ENCODE measurements around the gene STRIP1. TPM values are rescaled to one million over a fixed set of nuclear protein-coding genes. Genes with fewer than 3 reads are reported as not detected.
A peak's percentile ranks its signal among the peaks of the same experiment; 100 is the strongest.

STRIP1 gene
- polyA plus RNA-seq, 1 donor, result 37.8 TPM

DNA sequence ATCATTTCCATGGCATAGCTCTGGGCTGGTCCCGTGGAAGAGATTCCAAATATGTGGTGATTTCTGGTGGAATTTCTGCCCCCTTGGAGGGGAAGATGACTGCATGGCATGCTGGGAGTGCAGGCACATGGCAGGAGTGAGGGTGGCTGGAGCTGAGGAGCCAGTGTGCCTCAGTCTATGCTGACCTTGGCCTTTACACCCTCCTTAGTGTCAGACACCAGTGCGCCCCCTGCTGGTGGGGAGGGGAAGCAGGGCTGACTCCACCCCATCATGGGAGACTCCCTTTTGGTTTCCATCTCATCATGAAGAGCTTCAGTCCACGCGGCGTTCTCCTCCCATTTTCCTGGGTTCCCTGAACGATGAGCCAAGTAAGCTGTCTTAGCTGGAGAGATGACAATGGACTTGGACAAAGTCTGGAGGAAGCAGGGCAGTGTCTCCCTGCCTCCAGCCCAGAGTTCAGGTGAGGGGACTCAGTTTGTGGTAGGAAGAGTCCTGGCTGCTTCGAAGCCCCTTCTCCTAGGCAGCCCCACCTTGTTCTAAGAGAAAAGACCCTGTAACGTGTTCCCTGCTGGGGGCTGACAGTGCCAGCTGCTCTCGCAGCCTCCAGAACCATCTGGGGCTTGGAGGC lies 25.7 kb downstream of the STRIP1 start:
- H3K36me3 ChIP-seq (ENCODE audit: control insufficient read depth, insufficient read depth, low read length), result peaks cover 59% of the 10 kb centered on the region
- H3K4me3 ChIP-seq (ENCODE audit: low read length), result no peak overlapping the region
- no peaks in the 10 kb centered on the region for H3K9me3 ChIP-seq (ENCODE audit: control insufficient read depth, low read depth, low read length)
- DNase-seq, result peak in 1 of 2 donors; percentile 18
- no peak overlapping the region for H3K27ac ChIP-seq (ENCODE audit: low read length)
- no CpG with 5 or more reads among the region's 9 CpGs for WGBS (ENCODE audit: insufficient coverage, low lambda C conversion rate)
- H3K27me3 ChIP-seq (ENCODE audit: control insufficient read depth, insufficient read depth, low read length), result peaks cover 7% of the 10 kb centered on the region
- H3K4me1 ChIP-seq (ENCODE audit: control insufficient read depth, insufficient read depth, low read length), result peaks cover 9% of the 10 kb centered on the region

DNA sequence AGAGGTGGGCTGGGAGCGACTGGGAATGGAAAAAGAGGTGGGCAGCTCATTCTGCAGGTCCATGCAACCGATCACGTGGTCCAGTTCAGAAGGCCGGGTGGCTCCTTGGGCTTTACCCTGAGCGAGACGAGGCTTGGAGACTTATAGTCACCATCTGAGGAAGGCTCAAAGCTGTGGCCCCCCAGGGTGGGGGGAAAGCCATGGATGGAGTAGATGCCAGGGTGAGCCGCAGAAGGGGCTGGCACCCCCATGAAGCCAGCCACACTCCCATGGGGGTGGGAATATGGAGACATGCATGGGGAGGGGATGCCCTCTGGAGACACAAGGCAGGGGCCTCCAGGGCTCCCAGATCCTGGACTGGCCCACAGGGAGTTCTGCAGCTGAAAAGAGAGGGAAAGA lies 26.2 kb downstream of the STRIP1 start:
- no peaks in the 10 kb centered on the region for H3K9me3 ChIP-seq (ENCODE audit: control insufficient read depth, low read depth, low read length)
- no peak overlapping the region for H3K27ac ChIP-seq (ENCODE audit: low read length)
- DNase-seq, result no peak
- no CpG with 5 or more reads among the region's 7 CpGs for WGBS (ENCODE audit: insufficient coverage, low lambda C conversion rate)
- no peak overlapping the region for H3K4me3 ChIP-seq (ENCODE audit: low read length)
- peaks cover 5% of the 10 kb centered on the region for H3K4me1 ChIP-seq (ENCODE audit: control insufficient read depth, insufficient read depth, low read length)
- peaks cover 54% of the 10 kb centered on the region for H3K36me3 ChIP-seq (ENCODE audit: control insufficient read depth, insufficient read depth, low read length)
- H3K27me3 ChIP-seq (ENCODE audit: control insufficient read depth, insufficient read depth, low read length), result peaks cover 12% of the 10 kb centered on the region

DNA sequence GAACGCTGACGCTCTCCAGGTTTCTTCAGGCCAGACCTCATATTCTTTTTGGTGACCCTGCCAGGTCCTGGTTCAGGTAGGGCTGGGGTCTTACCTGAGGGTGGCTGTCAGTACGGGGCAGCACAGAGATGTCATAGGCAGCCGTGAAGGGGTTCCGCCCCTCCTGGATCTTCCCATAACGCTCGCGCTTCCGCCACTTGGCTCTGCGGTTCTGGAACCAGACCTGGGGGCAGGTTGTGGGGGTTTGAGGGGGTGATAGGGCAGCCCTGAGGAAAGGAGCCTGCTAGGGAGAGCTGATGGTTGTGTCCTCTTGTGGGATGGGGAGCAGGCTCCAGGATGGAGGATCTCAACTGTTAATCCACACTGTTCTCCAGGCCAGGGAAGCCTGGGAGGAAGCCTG lies 26.9 kb downstream of the STRIP1 start:
- Histone ChIP-seq H3K27me3 (ENCODE audit: control insufficient read depth, insufficient read depth, low read length) (peaks cover 18% of the 10 kb centered on the region), H3K4me3 (ENCODE audit: low read length) (no peak overlapping the region), H3K27ac (ENCODE audit: low read length) (no peak overlapping the region), H3K4me1 (ENCODE audit: control insufficient read depth, insufficient read depth, low read length) (no peaks in the 10 kb centered on the region), H3K36me3 (ENCODE audit: control insufficient read depth, insufficient read depth, low read length) (peaks cover 47% of the 10 kb centered on the region), H3K9me3 (ENCODE audit: control insufficient read depth, low read depth, low read length) (no peaks in the 10 kb centered on the region)
- DNase-seq, result no peak
- WGBS (ENCODE audit: insufficient coverage, low lambda C conversion rate), result 100% methylated on average over 2 of the region's 10 CpGs

DNA sequence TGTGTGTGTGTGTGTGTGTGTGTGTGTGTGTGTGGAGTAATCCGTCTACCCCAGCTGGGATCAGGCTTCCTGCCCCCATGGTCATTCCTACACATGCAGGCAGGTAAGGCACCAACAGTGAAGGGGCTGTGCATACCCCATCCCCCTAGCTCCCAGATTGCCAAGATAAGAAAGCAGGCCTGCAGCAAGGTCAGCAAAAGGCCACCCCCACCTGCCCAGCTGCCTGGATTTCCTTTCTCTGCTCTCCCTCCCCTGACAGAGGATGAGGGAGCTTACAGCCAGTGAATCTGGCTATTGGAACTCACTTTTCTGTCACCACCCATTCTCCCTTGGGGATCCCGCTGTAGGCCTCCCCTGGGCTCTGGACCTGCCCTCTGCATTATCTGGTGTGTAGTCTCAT lies 28.2 kb downstream of the STRIP1 start:
- WGBS (ENCODE audit: insufficient coverage, low lambda C conversion rate), result no CpG with 5 or more reads among the region's 2 CpGs
- no peak for DNase-seq
- H3K27ac ChIP-seq (ENCODE audit: low read length), result no peak overlapping the region
- H3K4me1 ChIP-seq (ENCODE audit: control insufficient read depth, insufficient read depth, low read length), result peaks cover 3% of the 10 kb centered on the region
- H3K4me3 ChIP-seq (ENCODE audit: low read length), result no peak overlapping the region
- H3K27me3 ChIP-seq (ENCODE audit: control insufficient read depth, insufficient read depth, low read length), result peaks cover 30% of the 10 kb centered on the region
- no peaks in the 10 kb centered on the region for H3K9me3 ChIP-seq (ENCODE audit: control insufficient read depth, low read depth, low read length)
- peaks cover 34% of the 10 kb centered on the region for H3K36me3 ChIP-seq (ENCODE audit: control insufficient read depth, insufficient read depth, low read length)

DNA sequence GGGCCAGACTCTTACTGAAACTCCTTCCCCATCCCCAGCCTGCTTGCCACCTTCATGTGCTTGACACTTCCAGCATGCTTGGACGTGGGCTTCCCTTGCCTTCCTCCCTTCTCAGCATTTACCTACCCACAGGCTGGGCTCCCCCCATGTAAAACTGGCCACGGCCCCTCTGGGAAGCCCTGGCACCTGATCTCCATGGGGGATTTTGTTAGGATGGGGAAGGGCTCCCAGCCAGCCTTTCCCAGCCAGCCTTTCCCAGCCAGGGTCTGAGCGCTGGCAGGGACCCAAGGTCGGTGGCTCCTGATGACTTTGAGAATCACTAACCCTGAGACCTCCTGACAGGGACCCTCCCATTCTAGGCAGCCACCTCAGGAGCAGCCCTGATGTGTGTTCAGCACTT lies 29.4 kb downstream of the STRIP1 start:
- DNase-seq, result no peak
- no CpG with 5 or more reads among the region's 4 CpGs for WGBS (ENCODE audit: insufficient coverage, low lambda C conversion rate)
- Histone ChIP-seq H3K4me3 (ENCODE audit: low read length) (no peak overlapping the region), H3K9me3 (ENCODE audit: control insufficient read depth, low read depth, low read length) (peaks cover 8% of the 10 kb centered on the region), H3K27me3 (ENCODE audit: control insufficient read depth, insufficient read depth, low read length) (peaks cover 42% of the 10 kb centered on the region), H3K4me1 (ENCODE audit: control insufficient read depth, insufficient read depth, low read length) (peaks cover 5% of the 10 kb centered on the region), H3K36me3 (ENCODE audit: control insufficient read depth, insufficient read depth, low read length) (peaks cover 23% of the 10 kb centered on the region), H3K27ac (ENCODE audit: low read length) (no peak overlapping the region)

DNA sequence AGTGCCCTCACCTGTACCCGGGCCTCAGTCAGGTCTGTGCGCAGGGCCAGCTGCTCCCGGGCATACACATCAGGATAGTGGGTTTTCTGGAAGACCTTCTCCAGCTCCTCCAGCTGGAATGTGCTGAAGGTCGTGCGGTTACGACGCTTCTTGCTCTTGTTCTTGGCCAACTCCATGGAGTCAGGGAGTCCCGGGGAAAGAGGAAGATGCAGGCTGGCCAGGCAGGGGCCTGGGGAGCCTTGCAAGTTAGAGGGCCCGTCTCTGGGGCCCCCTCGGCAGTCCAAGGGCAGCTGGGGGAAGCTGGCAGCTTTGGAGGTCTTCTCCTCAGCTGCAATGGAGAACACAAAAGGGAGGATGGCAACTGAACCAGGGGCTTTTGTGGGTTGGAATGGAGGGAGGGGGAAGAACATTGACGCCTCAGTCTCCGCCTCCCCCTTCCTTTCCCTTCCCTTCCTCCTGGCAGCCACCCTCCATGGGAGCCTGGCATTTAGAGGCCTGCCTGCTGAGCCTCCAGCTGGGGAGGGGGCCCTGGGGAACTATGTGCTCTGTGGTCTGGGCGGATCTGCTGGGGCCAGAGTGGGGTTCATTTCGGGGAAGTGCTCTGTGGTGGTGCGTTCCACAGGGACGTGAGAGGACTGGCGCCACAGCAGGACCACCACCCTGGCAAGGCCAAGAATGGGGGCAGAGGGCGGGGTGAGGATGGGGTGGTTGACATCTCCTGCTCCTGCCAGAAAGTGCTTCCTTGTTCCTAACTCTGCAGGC lies 30.3 kb downstream of the STRIP1 start:
- no peak for DNase-seq
- Histone ChIP-seq H3K9me3 (ENCODE audit: control insufficient read depth, low read depth, low read length) (peaks cover 18% of the 10 kb centered on the region), H3K36me3 (ENCODE audit: control insufficient read depth, insufficient read depth, low read length) (peaks cover 17% of the 10 kb centered on the region), H3K4me3 (ENCODE audit: low read length) (no peak overlapping the region), H3K27me3 (ENCODE audit: control insufficient read depth, insufficient read depth, low read length) (peaks cover 52% of the 10 kb centered on the region), H3K27ac (ENCODE audit: low read length) (no peak overlapping the region), H3K4me1 (ENCODE audit: control insufficient read depth, insufficient read depth, low read length) (peaks cover 5% of the 10 kb centered on the region)
- no CpG with 5 or more reads among the region's 18 CpGs for WGBS (ENCODE audit: insufficient coverage, low lambda C conversion rate)

DNA sequence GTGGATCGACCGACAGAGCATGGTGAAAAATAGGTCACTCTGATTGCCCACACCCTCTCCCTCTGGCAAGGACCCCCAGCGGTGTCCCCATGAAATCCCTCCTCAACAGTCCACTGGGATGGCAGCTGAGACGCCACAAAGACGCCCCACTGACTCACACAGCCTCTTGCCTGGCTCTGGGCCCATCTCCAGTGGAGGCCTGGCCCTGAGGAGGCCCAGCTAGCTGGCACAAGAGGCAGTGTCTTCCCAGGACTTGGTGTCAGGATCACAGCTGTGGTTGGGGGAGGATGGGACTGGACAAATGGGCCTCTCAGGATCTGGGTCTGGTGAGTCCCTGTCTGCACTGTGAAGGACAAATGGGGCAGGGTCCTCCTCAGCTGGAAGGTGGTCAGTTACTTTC lies 31.4 kb downstream of the STRIP1 start:
- Histone ChIP-seq H3K4me3 (ENCODE audit: low read length) (no peak overlapping the region), H3K9me3 (ENCODE audit: control insufficient read depth, low read depth, low read length) (peaks cover 21% of the 10 kb centered on the region), H3K27ac (ENCODE audit: low read length) (no peak overlapping the region), H3K4me1 (ENCODE audit: control insufficient read depth, insufficient read depth, low read length) (peaks cover 5% of the 10 kb centered on the region), H3K36me3 (ENCODE audit: control insufficient read depth, insufficient read depth, low read length) (peaks cover 7% of the 10 kb centered on the region), H3K27me3 (ENCODE audit: control insufficient read depth, insufficient read depth, low read length) (peaks cover 59% of the 10 kb centered on the region)
- DNase-seq, result no peak
- no CpG with 5 or more reads among the region's 5 CpGs for WGBS (ENCODE audit: insufficient coverage, low lambda C conversion rate)

DNA sequence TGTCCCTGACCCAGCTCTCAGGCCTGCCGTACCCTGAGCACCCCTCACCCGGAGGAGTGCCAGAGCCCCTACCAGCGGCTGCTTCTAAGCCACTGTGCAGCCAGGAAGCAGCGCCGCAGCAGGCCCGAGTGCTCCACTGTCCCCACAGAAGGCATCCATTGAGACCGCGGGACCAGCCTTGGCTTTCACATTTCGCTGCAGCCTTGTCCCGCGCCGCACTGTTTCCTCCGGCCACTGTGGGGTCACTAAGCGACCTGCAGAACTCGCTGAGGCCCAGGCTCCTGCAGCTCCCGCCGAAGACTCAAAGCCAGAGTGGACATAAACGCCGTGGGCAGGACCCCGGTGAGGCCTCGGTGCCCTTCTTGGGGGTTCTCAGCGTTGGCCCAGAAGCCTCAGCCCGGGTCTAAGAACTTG lies 33.1 kb downstream of the STRIP1 start:
- no peak overlapping the region for H3K4me3 ChIP-seq (ENCODE audit: low read length)
- H3K27ac ChIP-seq (ENCODE audit: low read length), result no peak overlapping the region
- H3K9me3 ChIP-seq (ENCODE audit: control insufficient read depth, low read depth, low read length), result peaks cover 21% of the 10 kb centered on the region
- no peak for DNase-seq
- no CpG with 5 or more reads among the region's 23 CpGs for WGBS (ENCODE audit: insufficient coverage, low lambda C conversion rate)
- no peaks in the 10 kb centered on the region for H3K36me3 ChIP-seq (ENCODE audit: control insufficient read depth, insufficient read depth, low read length)
- H3K27me3 ChIP-seq (ENCODE audit: control insufficient read depth, insufficient read depth, low read length), result peaks cover 76% of the 10 kb centered on the region
- H3K4me1 ChIP-seq (ENCODE audit: control insufficient read depth, insufficient read depth, low read length), result peaks cover 5% of the 10 kb centered on the region

DNA sequence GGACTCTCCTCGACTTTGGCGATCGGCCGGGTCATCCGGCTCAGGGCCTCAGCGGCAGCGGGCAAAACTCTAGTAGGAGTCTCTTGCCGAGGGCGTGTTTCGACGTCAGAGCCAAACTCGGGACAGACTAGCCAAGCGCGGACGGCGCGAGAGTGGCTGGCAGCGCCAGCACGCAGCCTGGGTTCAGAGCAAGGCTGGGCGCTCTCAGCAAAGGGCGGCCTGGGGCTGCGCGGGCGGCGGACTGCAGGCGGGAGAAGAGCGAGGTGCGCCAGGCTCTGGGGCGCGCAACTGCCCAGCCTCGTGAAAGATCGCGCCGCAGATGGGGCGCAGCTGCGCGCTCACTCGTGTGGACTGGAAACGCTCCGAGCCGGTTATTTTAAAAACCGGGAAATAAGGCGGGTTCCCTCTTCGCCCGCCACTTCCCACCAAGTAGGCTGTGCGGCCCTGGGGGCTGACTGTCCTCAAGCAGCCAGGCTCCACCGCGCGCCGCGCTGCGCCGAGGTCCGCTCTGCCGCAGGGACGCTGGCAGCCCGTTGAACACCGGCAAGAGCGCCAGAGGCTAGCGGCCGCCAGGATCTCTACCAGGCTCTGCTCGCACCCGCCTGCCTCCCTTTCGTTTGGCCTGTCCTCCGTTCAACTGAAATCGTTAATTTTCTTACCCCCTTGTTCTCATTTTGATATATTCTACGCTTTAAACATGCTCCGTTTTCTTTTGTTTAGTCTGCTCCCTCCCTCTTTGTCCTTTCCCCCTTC lies 33.6 kb downstream of the STRIP1 start:
- peaks cover 81% of the 10 kb centered on the region for H3K27me3 ChIP-seq (ENCODE audit: control insufficient read depth, insufficient read depth, low read length)
- no peaks in the 10 kb centered on the region for H3K36me3 ChIP-seq (ENCODE audit: control insufficient read depth, insufficient read depth, low read length)
- peak in 1 of 2 donors; percentile 25 for DNase-seq
- no peak overlapping the region for H3K4me3 ChIP-seq (ENCODE audit: low read length)
- H3K9me3 ChIP-seq (ENCODE audit: control insufficient read depth, low read depth, low read length), result peaks cover 21% of the 10 kb centered on the region
- 0% methylated on average over 7 of the region's 68 CpGs for WGBS (ENCODE audit: insufficient coverage, low lambda C conversion rate)
- H3K27ac ChIP-seq (ENCODE audit: low read length), result no peak overlapping the region
- peaks cover 5% of the 10 kb centered on the region for H3K4me1 ChIP-seq (ENCODE audit: control insufficient read depth, insufficient read depth, low read length)

DNA sequence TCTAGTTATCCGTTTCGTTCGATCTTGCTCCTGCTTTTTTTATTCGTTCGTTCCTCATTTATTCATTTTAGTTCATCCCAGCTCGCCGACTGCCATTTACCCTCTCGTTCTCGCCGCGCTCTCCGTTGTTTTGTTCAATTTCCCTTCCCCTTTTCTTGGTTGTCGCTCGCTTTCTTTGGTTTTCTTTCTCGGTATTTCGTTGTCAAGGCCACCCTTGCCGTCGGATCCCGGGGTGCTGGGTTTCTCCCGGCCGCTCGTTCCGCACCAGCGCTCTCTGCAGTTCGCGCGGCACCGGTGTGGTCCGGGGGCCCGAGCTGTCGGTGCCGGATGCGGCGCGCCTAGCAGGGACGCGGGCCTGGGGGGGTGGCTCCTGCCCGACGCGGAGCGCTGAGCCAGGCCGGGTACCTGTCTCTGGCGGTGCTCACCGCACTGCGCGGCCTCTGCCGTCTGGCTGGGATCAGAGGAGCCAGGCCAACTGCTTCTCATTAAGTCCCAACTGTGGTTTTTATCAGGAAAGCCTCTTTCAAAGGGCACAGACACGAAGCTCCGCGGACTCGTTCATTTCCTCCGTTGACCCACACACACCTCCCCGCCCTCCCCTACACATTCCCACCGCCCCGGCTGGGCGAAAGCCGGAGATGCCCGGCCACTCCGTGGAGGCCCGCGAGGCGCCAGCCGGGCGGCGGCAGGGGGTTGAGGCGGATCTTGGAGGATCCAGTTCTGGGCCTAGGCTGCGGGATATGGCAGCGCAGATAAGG lies 34.4 kb downstream of the STRIP1 start:
- DNase-seq, result peak in 1 of 2 donors; percentile 61
- Histone ChIP-seq H3K4me1 (ENCODE audit: control insufficient read depth, insufficient read depth, low read length) (peaks cover 5% of the 10 kb centered on the region), H3K9me3 (ENCODE audit: control insufficient read depth, low read depth, low read length) (peaks cover 21% of the 10 kb centered on the region), H3K27ac (ENCODE audit: low read length) (no peak overlapping the region), H3K36me3 (ENCODE audit: control insufficient read depth, insufficient read depth, low read length) (no peaks in the 10 kb centered on the region), H3K4me3 (ENCODE audit: low read length) (no peak overlapping the region), H3K27me3 (ENCODE audit: control insufficient read depth, insufficient read depth, low read length) (peaks cover 89% of the 10 kb centered on the region)
- 4% methylated on average over 6 of the region's 68 CpGs for WGBS (ENCODE audit: insufficient coverage, low lambda C conversion rate)

Data from large intestine (tissue), 3 donors.